Ishikawa (cell line): ENCODE data around the gene DCD.

Source experiments
- CEBPB ChIP-seq: IDR thresholded peaks from 2 replicates; pipeline ENCODE4 v1.6.1; 2012
- CREB1 ChIP-seq: IDR thresholded peaks from 2 replicates; pipeline ENCODE4 v1.6.1; 2012; ENCODE audit warnings: low read depth
- EGR1 ChIP-seq: IDR thresholded peaks from 2 replicates; pipeline ENCODE4 v1.6.1; 2012
- EP300 ChIP-seq: IDR thresholded peaks from 2 replicates; pipeline ENCODE4 v1.6.1; 2012; ENCODE audit warnings: borderline replicate concordance
- FOXM1 ChIP-seq: IDR thresholded peaks from 2 replicates; pipeline ENCODE4 v1.6.1; 2012; ENCODE audit warnings: low read depth, borderline replicate concordance
- NFIC ChIP-seq: IDR thresholded peaks from 2 replicates; pipeline ENCODE4 v1.6.1; 2012
- RAD21 ChIP-seq: IDR thresholded peaks from 2 replicates; pipeline ENCODE4 v1.6.1; 2012; ENCODE audit warnings: low read depth
- TAF1 ChIP-seq: IDR thresholded peaks from 2 replicates; pipeline ENCODE4 v1.6.1; 2012; ENCODE audit warnings: low read depth, mild to moderate bottlenecking
- TCF12 ChIP-seq: IDR thresholded peaks from 2 replicates; pipeline ENCODE4 v1.6.1; 2012; ENCODE audit warnings: low read depth
- TEAD4 ChIP-seq: IDR thresholded peaks from 2 replicates; pipeline ENCODE4 v1.6.1; 2012
- YY1 ChIP-seq: IDR thresholded peaks from 2 replicates; pipeline ENCODE4 v1.6.1; 2012; ENCODE audit warnings: low read depth
- ZBTB7A ChIP-seq: IDR thresholded peaks from 2 replicates; pipeline ENCODE4 v1.6.1; 2012; ENCODE audit warnings: low read depth
- TF ChIP-seq, protein P1 (sequence below): IDR thresholded peaks from 2 replicates; pipeline ENCODE4 v1.6.1; 2012
- TF ChIP-seq, protein P2 (sequence below): IDR thresholded peaks from 2 replicates; pipeline ENCODE4 v1.6.1; 2012; ENCODE audit warnings: low read depth, mild to moderate bottlenecking
- TF ChIP-seq, protein P3 (sequence below): IDR thresholded peaks from 2 replicates; pipeline ENCODE4 v1.6.1; 2012

The DCD gene

DNA sequence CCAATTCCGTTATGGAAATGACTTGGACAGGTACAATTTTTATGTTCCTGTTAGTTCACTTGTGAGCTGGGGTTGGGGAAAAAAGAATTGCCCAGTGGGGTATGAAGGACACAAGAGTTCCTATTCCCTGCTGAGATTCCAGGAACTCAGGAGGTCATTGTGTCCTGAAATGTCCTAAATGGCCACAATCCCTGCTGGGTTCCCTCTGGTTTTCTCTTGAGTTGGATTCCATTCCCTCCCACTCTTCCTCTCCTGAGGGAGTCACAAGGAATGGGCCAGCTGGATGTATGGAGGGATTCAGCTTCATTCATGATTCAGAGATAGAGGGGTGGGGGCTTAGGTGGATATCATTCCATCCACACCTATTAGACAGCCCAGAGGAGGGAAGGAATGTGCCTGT is 34.5 kb upstream of the DCD start:
- TF ChIP-seq, protein P1, sequence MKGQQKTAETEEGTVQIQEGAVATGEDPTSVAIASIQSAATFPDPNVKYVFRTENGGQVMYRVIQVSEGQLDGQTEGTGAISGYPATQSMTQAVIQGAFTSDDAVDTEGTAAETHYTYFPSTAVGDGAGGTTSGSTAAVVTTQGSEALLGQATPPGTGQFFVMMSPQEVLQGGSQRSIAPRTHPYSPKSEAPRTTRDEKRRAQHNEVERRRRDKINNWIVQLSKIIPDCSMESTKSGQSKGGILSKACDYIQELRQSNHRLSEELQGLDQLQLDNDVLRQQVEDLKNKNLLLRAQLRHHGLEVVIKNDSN, result no peak
- TF ChIP-seq CREB1 (no peak), TCF12 (peak; percentile 78), RAD21 (no peak), TAF1 (no peak), EGR1 (0 out of 2 replicates have a peak, but pooled peaks have one; percentile 10), YY1 (0 out of 2 replicates have a peak, but pooled peaks have one; percentile 12), CEBPB (peak; percentile 49; the same call in 1 of the 2 replicates), NFIC (no peak), FOXM1 (no peak; the same call in 1 of the 2 replicates), ZBTB7A (no peak), EP300 (peak; percentile 83), TEAD4 (peak; percentile 66)
- TF ChIP-seq, protein P2, sequence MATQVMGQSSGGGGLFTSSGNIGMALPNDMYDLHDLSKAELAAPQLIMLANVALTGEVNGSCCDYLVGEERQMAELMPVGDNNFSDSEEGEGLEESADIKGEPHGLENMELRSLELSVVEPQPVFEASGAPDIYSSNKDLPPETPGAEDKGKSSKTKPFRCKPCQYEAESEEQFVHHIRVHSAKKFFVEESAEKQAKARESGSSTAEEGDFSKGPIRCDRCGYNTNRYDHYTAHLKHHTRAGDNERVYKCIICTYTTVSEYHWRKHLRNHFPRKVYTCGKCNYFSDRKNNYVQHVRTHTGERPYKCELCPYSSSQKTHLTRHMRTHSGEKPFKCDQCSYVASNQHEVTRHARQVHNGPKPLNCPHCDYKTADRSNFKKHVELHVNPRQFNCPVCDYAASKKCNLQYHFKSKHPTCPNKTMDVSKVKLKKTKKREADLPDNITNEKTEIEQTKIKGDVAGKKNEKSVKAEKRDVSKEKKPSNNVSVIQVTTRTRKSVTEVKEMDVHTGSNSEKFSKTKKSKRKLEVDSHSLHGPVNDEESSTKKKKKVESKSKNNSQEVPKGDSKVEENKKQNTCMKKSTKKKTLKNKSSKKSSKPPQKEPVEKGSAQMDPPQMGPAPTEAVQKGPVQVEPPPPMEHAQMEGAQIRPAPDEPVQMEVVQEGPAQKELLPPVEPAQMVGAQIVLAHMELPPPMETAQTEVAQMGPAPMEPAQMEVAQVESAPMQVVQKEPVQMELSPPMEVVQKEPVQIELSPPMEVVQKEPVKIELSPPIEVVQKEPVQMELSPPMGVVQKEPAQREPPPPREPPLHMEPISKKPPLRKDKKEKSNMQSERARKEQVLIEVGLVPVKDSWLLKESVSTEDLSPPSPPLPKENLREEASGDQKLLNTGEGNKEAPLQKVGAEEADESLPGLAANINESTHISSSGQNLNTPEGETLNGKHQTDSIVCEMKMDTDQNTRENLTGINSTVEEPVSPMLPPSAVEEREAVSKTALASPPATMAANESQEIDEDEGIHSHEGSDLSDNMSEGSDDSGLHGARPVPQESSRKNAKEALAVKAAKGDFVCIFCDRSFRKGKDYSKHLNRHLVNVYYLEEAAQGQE, result no peak
- TF ChIP-seq, protein P3, sequence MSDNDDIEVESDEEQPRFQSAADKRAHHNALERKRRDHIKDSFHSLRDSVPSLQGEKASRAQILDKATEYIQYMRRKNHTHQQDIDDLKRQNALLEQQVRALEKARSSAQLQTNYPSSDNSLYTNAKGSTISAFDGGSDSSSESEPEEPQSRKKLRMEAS, result no peak

DNA sequence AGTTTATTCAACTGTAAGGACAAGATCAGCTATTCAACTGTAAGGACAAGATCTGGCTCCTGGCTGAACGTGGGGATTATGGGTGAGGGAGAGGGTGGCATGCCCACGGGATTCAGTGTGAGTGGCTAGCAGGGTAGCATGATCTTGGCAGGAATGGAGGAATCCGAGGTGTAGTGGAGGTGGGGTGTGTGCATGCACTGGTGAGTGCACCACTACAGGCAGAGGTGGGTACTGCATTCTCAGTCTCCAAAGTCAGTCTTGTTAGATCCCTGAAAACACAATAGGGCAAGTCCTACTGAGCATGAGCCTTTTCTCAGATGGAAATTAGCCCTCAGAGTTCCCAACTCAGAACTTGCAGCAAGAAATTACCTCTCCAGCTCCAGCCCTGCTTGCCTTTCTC is 32.2 kb upstream of the DCD start:
- no peak for TF ChIP-seq EGR1
- TF ChIP-seq TEAD4, result no peak
- TF ChIP-seq, protein P1, result no peak
- TF ChIP-seq YY1, result no peak
- TF ChIP-seq TCF12, result no peak
- TF ChIP-seq EP300, result no peak
- TF ChIP-seq CREB1, result no peak

DNA sequence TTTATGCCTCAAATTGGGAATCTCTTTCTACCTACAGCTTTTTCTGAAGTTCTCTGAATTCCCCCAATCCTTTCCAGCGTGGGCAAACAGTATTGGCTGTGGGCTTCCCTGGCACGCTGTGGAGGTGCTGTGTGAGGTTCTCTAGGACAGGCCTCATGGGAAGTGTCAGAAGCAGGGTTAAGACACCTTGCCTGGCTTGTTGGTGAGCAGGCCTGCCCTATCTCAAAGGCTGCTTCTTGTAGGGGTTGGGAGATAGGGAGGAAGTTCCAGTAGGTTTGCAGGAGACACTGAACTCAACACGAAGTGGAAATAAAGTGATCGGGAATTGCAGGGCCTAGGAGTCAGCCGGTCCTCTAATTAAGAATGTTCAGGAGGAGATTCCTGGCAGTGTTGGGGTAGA is 30.0 kb upstream of the DCD start:
- TF ChIP-seq EGR1 (no peak), EP300 (no peak), YY1 (no peak), TEAD4 (no peak)
- TF ChIP-seq, protein P1, result no peak
- TF ChIP-seq, protein P3, result no peak

DNA sequence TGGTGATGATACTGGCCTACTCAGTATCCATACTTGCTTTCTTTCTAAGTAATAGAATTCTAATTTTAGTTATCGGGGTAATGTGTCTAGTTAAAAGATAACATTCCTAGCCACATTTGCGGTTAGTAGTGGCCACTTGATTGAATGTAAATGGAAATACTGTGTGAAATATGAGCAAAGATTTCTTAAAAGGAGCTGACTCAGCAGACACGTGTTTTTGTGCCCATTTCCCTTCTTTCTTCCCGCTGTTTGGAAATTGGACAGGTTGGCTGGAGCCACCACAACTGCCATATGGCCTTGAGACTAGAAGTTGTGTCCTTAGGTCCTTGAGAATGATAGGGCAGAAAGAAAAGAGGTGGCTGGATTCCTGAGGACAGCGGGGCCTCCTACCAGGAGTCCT is 19.8 kb upstream of the DCD start:
- TF ChIP-seq FOXM1 (no peak), RAD21 (no peak), NFIC (no peak), CREB1 (no peak), TCF12 (no peak), TAF1 (no peak), YY1 (no peak), CEBPB (no peak)
- TF ChIP-seq, protein P3, result no peak
- TF ChIP-seq, protein P2, result no peak
- TF ChIP-seq, protein P1, result no peak

DNA sequence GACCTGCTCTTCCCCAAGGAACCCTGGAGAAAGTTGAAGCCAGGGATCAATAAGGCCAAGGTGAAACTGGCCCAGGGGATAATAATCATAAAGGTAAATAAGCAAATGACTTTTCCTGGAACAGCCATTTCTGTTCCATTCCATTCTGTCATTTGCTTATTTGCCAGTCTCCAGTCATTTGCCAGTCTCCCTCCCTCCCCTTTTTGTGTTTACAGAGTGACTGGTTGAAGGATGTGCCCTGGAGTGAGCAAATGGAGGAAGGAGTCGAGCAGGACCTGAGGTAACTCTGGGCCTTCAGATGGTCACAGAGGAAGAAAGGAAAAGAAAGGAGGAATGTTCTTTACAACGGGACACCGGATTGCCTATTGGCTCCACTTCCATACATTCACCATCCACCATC is 17.8 kb upstream of the DCD start:
- TF ChIP-seq, protein P2, result no peak
- TF ChIP-seq FOXM1 (no peak), CEBPB (no peak), TEAD4 (no peak), EP300 (no peak), RAD21 (no peak), NFIC (no peak), EGR1 (no peak)
- TF ChIP-seq, protein P1, result no peak
